ENCODE results near the gene HES3. TPM values are rescaled to one million over a fixed set of nuclear protein-coding genes. Genes with fewer than 3 reads are reported as not detected.

The HES3 gene
- total RNA-seq, 1 donor from 2014 or later, result not detected

DNA sequence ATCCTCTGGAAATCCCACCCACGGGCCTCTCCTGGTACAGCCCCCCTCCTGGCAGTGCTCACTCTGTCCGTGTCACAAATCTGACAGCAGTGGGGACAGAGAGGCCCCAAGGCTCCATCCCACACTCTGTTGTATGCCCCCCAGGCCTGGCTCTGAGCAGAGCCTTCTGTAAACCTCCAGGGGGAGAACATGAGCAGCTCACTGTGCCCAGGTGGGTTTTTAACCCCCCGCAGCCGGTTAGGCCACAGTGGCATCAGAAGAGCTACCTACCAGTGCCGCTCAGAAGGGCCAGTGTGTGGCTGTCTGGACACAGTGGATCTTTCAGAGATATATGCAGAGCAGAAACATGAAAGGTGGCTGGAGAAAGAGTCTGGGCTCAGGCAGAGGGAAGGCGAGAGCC, 28.9 kb downstream of the HES3 start:
- Mint-ChIP-seq H3K9me3 (no peaks in the 10 kb centered on the region), H3K27me3 (no peaks in the 10 kb centered on the region)

DNA sequence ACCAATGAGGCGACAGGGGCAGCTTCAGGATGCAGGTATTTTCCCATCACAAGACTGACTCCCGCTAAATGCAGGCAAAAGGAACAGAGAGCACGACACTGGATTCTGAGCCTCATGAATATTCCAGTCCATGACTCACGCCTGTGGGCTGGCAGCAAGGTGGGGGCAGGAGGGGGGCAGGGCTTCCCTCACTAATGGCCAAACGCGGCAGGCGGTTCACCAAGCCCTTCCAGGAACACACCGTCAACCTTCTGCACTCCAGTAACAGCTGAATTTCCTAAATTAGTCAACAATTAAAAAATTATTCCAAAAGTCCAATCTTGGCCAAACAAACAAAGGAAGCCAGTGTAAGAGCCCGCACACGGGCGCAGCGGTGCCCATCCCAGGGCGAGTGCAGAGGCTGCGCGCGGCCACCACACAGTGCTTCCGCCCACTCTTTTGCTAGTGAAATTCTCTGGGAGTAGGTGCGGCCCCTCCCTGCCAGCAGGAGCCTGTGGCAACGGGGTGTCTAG, 29.5 kb downstream of the HES3 start:
- Mint-ChIP-seq H3K4me3 (no peak overlapping the region), H3K27ac (peak overlapping the region; percentile 39), H3K27me3 (no peaks in the 10 kb centered on the region), H3K4me1 (ENCODE audit: unreplicated experiment) (peaks cover 48% of the 10 kb centered on the region), H3K9me3 (no peaks in the 10 kb centered on the region), H3K36me3 (no peaks in the 10 kb centered on the region)
- TF ChIP-seq, protein P1, sequence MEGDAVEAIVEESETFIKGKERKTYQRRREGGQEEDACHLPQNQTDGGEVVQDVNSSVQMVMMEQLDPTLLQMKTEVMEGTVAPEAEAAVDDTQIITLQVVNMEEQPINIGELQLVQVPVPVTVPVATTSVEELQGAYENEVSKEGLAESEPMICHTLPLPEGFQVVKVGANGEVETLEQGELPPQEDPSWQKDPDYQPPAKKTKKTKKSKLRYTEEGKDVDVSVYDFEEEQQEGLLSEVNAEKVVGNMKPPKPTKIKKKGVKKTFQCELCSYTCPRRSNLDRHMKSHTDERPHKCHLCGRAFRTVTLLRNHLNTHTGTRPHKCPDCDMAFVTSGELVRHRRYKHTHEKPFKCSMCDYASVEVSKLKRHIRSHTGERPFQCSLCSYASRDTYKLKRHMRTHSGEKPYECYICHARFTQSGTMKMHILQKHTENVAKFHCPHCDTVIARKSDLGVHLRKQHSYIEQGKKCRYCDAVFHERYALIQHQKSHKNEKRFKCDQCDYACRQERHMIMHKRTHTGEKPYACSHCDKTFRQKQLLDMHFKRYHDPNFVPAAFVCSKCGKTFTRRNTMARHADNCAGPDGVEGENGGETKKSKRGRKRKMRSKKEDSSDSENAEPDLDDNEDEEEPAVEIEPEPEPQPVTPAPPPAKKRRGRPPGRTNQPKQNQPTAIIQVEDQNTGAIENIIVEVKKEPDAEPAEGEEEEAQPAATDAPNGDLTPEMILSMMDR (conservative IDR thresholded peaks at IDR 0.05), result no peak
- DNase-seq (ENCODE audit: extremely low spot score, unreplicated experiment), result no peak

More for the DNA sequence above, 28.9 kb downstream of the HES3 start:
- Mint-ChIP-seq H3K27ac (no peak overlapping the region), H3K36me3 (no peaks in the 10 kb centered on the region), H3K4me1 (ENCODE audit: unreplicated experiment) (peaks cover 48% of the 10 kb centered on the region), H3K4me3 (no peak overlapping the region)
- no peak for DNase-seq (ENCODE audit: extremely low spot score, unreplicated experiment)
- TF ChIP-seq, protein P1 (conservative IDR thresholded peaks at IDR 0.05), result peak; percentile 37

DNA sequence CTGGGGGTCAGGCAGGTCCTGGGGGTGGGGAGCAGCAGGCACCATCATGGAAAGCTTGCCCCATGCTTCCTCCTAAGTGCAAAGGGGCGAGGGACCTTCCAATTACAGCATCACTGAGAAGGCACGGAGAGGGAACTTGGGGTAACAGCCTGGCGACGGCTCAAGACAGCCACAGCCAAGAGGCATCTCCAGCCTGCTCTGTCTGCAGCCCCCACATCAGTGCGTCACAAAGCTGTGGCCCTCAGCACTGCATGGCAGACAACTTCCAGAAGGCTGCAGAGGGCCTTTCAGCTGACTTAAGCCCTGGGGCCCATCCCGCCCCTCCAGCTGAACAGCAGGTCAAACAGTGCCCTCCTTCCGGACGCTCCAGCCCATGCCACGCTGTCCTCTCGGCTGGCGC, 30.1 kb downstream of the HES3 start:
- H3K27ac Mint-ChIP-seq, result no peak overlapping the region
- no peak overlapping the region for H3K4me3 Mint-ChIP-seq
- no peak for DNase-seq (ENCODE audit: extremely low spot score, unreplicated experiment)
- TF ChIP-seq, protein P1 (conservative IDR thresholded peaks at IDR 0.05), result no peak
- H3K4me1 Mint-ChIP-seq (ENCODE audit: unreplicated experiment), result peaks cover 51% of the 10 kb centered on the region
- no peaks in the 10 kb centered on the region for H3K36me3 Mint-ChIP-seq
- no peaks in the 10 kb centered on the region for H3K27me3 Mint-ChIP-seq
- no peaks in the 10 kb centered on the region for H3K9me3 Mint-ChIP-seq

DNA sequence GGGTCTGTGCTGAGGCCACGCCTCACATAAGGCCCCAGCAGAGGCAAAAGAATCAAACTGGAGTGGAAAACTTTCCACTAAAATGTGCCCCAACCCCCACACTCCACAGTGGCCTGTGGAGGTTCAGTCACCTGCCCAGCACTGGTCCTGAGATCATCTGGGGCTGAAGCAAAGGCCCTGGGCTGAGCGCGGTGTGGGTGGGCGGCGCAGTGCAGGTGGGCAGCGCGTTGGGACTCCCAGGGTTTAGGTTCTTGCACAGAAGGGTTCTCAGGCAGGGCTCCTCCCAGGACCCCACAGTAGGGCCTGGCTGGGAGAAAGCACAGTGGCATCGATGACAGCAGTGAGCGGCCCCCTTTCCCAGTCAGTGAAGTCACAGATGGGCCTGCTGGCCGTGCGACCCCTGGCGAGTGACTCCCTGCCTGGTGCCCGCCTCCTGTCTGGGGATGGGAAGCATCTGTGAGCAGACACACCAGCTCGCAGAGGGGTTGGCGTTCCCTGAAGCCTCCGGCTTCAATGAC, 30.7 kb downstream of the HES3 start:
- no peak for DNase-seq (ENCODE audit: extremely low spot score, unreplicated experiment)
- Mint-ChIP-seq H3K4me3 (no peak overlapping the region), H3K9me3 (no peaks in the 10 kb centered on the region), H3K27ac (no peak overlapping the region), H3K4me1 (ENCODE audit: unreplicated experiment) (peaks cover 49% of the 10 kb centered on the region), H3K27me3 (no peaks in the 10 kb centered on the region), H3K36me3 (no peaks in the 10 kb centered on the region)
- TF ChIP-seq, protein P1 (conservative IDR thresholded peaks at IDR 0.05), result no peak

DNA sequence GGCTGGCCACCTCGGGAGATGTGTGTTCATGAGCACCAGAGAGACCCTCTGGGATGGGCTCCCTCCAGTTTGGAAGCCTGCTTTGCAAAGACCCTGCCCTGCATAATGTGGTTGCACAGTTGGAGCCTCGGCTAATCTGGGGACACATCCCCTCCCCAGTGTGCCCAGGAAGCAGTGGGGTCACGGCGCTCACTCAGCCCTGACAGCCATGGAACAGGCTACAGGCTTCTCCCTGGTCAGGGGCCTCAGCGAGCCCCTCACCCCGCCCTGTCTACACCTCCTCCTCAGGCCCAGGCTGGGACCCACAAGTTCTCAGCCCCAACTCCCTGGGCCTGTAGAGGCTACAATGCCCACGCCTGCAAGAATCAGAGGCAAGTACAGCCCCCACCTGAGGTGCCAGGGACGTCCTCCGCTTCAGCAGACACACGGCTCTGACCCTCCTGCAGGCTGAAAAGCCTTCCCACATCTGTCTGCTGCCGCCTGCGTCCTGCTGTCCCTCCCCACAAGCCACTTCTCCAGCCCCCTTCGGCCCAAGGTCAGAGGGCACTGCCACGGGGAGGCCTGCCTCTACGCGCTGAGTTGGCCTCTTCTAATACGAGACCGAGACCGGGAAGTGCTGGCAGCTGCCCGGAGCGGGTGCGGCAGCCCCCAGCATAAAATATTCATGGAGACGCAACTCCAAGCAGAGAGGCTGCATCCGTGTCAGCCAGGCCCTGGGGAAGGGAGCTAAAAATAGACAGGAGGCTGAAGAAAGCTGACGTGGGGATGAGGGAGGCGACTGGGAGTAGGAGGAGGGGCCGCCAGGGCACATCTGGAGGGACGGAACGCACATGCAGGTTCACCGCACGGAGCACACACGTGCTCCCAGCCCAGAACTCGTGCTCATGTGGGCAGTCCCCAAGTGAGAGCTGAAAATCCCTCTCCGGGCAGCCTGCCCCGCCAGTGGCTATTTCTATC, 32.1 kb downstream of the HES3 start:
- Mint-ChIP-seq H3K4me3 (peak overlapping the region; percentile 51), H3K4me1 (ENCODE audit: unreplicated experiment) (peaks cover 40% of the 10 kb centered on the region), H3K36me3 (no peaks in the 10 kb centered on the region), H3K9me3 (no peaks in the 10 kb centered on the region), H3K27ac (no peak overlapping the region), H3K27me3 (no peaks in the 10 kb centered on the region)
- TF ChIP-seq, protein P1 (conservative IDR thresholded peaks at IDR 0.05), result no peak
- DNase-seq (ENCODE audit: extremely low spot score, unreplicated experiment), result no peak
